ENCODE data around the gene ADGRB3. TPM values are rescaled to one million over a fixed set of nuclear protein-coding genes. Genes with fewer than 3 reads are reported as not detected.

ADGRB3 gene
- total RNA-seq, 1 donor from 2014 or later: 1.5 TPM

- no peaks in the 10 kb centered on the region for H3F3A ChIP-seq (ENCODE audit: low read depth)
- H3K36me3 Mint-ChIP-seq: no peaks in the 10 kb centered on the region
- H3K9me3 Mint-ChIP-seq: no peaks in the 10 kb centered on the region
- no peak overlapping the region for H3K4me3 Mint-ChIP-seq
- H3K27ac ChIP-seq: no peak overlapping the region
- H3K36me3 ChIP-seq: no peaks in the 10 kb centered on the region
- H3K79me2 ChIP-seq (ENCODE audit: low read depth): no peaks in the 10 kb centered on the region
- no peaks in the 10 kb centered on the region for H3K4me1 ChIP-seq
- TF ChIP-seq EZH2 (IDR thresholded peaks at IDR 0.05): no peak
- TF ChIP-seq, protein P1, sequence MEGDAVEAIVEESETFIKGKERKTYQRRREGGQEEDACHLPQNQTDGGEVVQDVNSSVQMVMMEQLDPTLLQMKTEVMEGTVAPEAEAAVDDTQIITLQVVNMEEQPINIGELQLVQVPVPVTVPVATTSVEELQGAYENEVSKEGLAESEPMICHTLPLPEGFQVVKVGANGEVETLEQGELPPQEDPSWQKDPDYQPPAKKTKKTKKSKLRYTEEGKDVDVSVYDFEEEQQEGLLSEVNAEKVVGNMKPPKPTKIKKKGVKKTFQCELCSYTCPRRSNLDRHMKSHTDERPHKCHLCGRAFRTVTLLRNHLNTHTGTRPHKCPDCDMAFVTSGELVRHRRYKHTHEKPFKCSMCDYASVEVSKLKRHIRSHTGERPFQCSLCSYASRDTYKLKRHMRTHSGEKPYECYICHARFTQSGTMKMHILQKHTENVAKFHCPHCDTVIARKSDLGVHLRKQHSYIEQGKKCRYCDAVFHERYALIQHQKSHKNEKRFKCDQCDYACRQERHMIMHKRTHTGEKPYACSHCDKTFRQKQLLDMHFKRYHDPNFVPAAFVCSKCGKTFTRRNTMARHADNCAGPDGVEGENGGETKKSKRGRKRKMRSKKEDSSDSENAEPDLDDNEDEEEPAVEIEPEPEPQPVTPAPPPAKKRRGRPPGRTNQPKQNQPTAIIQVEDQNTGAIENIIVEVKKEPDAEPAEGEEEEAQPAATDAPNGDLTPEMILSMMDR (IDR thresholded peaks at IDR 0.05): no peak
- TF ChIP-seq EZH2phosphoT487 (IDR thresholded peaks at IDR 0.05): no peak
- no peaks in the 10 kb centered on the region for H3K27me3 Mint-ChIP-seq (ENCODE audit: insufficient read depth, low read depth)
- no peak overlapping the region for H3K27ac Mint-ChIP-seq
- no peak overlapping the region for H3K9ac ChIP-seq
- no peak overlapping the region for H3K4me3 ChIP-seq
- H4K20me1 ChIP-seq (ENCODE audit: low read depth): no peaks in the 10 kb centered on the region
- no peaks in the 10 kb centered on the region for H3K9me3 ChIP-seq (ENCODE audit: low read depth)
- H3K27me3 ChIP-seq: no peaks in the 10 kb centered on the region
- no peaks in the 10 kb centered on the region for H3K4me1 Mint-ChIP-seq
- H2AFZ ChIP-seq (replicated peaks): no peak overlapping the region
- H3K4me2 ChIP-seq: no peak overlapping the region
- no peak for DNase-seq (ENCODE audit: low spot score)
Observed at GRCh38 chr6:68615938-68616337, 19.1 kb upstream of the ADGRB3 start.

- Histone ChIP-seq H3K4me3 (no peak overlapping the region), H3K79me2 (ENCODE audit: low read depth) (no peaks in the 10 kb centered on the region), H3K27ac (no peak overlapping the region), H3K36me3 (no peaks in the 10 kb centered on the region), H2AFZ (replicated peaks) (no peak overlapping the region), H3K27me3 (no peaks in the 10 kb centered on the region), H3K4me2 (no peak overlapping the region), H3F3A (ENCODE audit: low read depth) (no peaks in the 10 kb centered on the region), H4K20me1 (ENCODE audit: low read depth) (no peaks in the 10 kb centered on the region), H3K9ac (no peak overlapping the region), H3K4me1 (no peaks in the 10 kb centered on the region), H3K9me3 (ENCODE audit: low read depth) (no peaks in the 10 kb centered on the region)
- Mint-ChIP-seq H3K4me1 (no peaks in the 10 kb centered on the region), H3K27ac (no peak overlapping the region), H3K4me3 (no peak overlapping the region), H3K9me3 (no peaks in the 10 kb centered on the region), H3K36me3 (no peaks in the 10 kb centered on the region), H3K27me3 (ENCODE audit: insufficient read depth, low read depth) (no peaks in the 10 kb centered on the region)
- TF ChIP-seq, protein P1 (IDR thresholded peaks at IDR 0.05): no peak
- TF ChIP-seq EZH2 (IDR thresholded peaks at IDR 0.05) (no peak), EZH2phosphoT487 (IDR thresholded peaks at IDR 0.05) (no peak)
- no peak for DNase-seq (ENCODE audit: low spot score)
Observed at GRCh38 chr6:68625998-68626397, 9.1 kb upstream of the ADGRB3 start.

GRCh38 chr6:68628161-68628560, 6.9 kb upstream of the ADGRB3 start:
- H2AFZ ChIP-seq (replicated peaks): no peak overlapping the region
- H3K9me3 Mint-ChIP-seq: no peaks in the 10 kb centered on the region

More at GRCh38 chr6:68628161-68628560, 6.9 kb upstream of the ADGRB3 start:
- no peaks in the 10 kb centered on the region for H3K9me3 ChIP-seq (ENCODE audit: low read depth)
- no peaks in the 10 kb centered on the region for H3K4me1 ChIP-seq
- no peak overlapping the region for H3K4me3 Mint-ChIP-seq
- no peak overlapping the region for H3K9ac ChIP-seq
- H3K27me3 ChIP-seq: peaks cover 15% of the 10 kb centered on the region
- no peaks in the 10 kb centered on the region for H3K79me2 ChIP-seq (ENCODE audit: low read depth)
- H3K4me2 ChIP-seq: no peak overlapping the region
- H3K36me3 ChIP-seq: no peaks in the 10 kb centered on the region
- H4K20me1 ChIP-seq (ENCODE audit: low read depth): no peaks in the 10 kb centered on the region
- peaks cover 6% of the 10 kb centered on the region for H3K4me1 Mint-ChIP-seq
- TF ChIP-seq, protein P1 (IDR thresholded peaks at IDR 0.05): no peak
- no peak for TF ChIP-seq EZH2 (IDR thresholded peaks at IDR 0.05)
- no peak for TF ChIP-seq EZH2phosphoT487 (IDR thresholded peaks at IDR 0.05)
- H3K4me3 ChIP-seq: no peak overlapping the region
- no peak for DNase-seq (ENCODE audit: low spot score)
- H3K27me3 Mint-ChIP-seq (ENCODE audit: insufficient read depth, low read depth): no peaks in the 10 kb centered on the region
- no peaks in the 10 kb centered on the region for H3K36me3 Mint-ChIP-seq
- H3K27ac Mint-ChIP-seq: no peak overlapping the region
- H3K27ac ChIP-seq: no peak overlapping the region
- no peaks in the 10 kb centered on the region for H3F3A ChIP-seq (ENCODE audit: low read depth)

Measured in neural progenitor cell (in vitro differentiated cells).